Psoas muscle (tissue), 8 donors: Measurements from ENCODE around the gene PGLYRP2. TPM values are rescaled to one million over a fixed set of nuclear protein-coding genes. Genes with fewer than 3 reads are reported as not detected.

Experiments
- ATAC-seq, 4 donors: fragments of 200-7000 bp; cut with Tn5 transposase; one replicate each; pipeline ENCODE4 v1.9.1; 2020; ENCODE audit warnings: moderate library complexity in 3 of 4, mild to moderate bottlenecking in 2 of 4
- DNase-seq, 2 donors: peaks; one replicate each; pipeline ENCODE4 v3.0.0-alpha.2; 2020
- H3K27ac ChIP-seq: fragments of 200-600 bp; one replicate; pipeline ENCODE4 v1.8.0; 2022
- H3K27me3 ChIP-seq, 3 donors: fragments of 200-600 bp in 1 of 3; one replicate each; pipeline versions ENCODE4 v1.6.1 to v1.8.0; 2013 to 2022; ENCODE audit warnings: low read length in 2 of 3, mild to moderate bottlenecking in 2 of 3, moderate library complexity in 1 of 3; ENCODE audit not compliant: insufficient read depth in 3 of 3
- H3K36me3 ChIP-seq, 2 donors: fragments of 200-600 bp in 1 of 2; one replicate each; pipeline versions ENCODE4 v1.6.1 to v1.8.0; 2013 to 2022; ENCODE audit warnings: low read depth in 1 of 2, mild to moderate bottlenecking in 1 of 2, moderate library complexity in 1 of 2; ENCODE audit not compliant: insufficient read depth in 1 of 2
- H3K4me1 ChIP-seq: fragments of 200-600 bp; one replicate; pipeline ENCODE4 v1.8.0; 2022
- H3K4me3 ChIP-seq: fragments of 200-600 bp; one replicate; pipeline ENCODE4 v1.8.0; 2022; ENCODE audit warnings: mild to moderate bottlenecking
- H3K9me3 ChIP-seq: fragments of 200-600 bp; one replicate; pipeline ENCODE4 v1.8.0; 2022
- CTCF ChIP-seq: fragments of 200-600 bp; IDR thresholded peaks from one replicate; pipeline ENCODE4 v1.8.0; 2022; ENCODE audit warnings: antibody characterized with exemption
- WGBS, 3 donors: extraction: QIAGEN DNeasy Blood & Tissue Kit; methylation state at CpG; one replicate each; pipeline versions ENCODE4 v1.1.6 to v1.1.7; 2013; 5-methylcytosine and 5-hydroxymethylcytosine counted together
- intact Hi-C, 2 donors: fragments of 100-400 bp; cut with DNase I; formaldehyde crosslinking; loops; one replicate each; pipeline versions ENCODE4 v1.11.0 to v1.14.2; 2022
- polyA plus RNA-seq, 3 donors: library from polyadenylated mRNA; stranded (reverse); fragments of 200-250 nt; gene quantifications; one replicate each; pipeline ENCODE4 v1.2.3, GENCODE V29; 2013
- total RNA-seq, 4 donors: library from RNA; stranded (reverse); fragmentation: NEBNext Ultra II Directional in 2 of 4; extraction: Animal tissue kit (Norgen Biotek cat#: 25700) in 2 of 4; gene quantifications; one replicate each; pipeline versions ENCODE4 v1.2.1 to v1.2.4, GENCODE V29; 2021 to 2023
- donor health status: healthy with polysubstance abuse.
- donor health status: DM: no; HTN: no; CAD: no; lungs with moderate emphysema.
- donor health status: Bipolar disorder and iron deficiency.
- donor health status: healthy.
- donor health status: DM: yes; HTN: yes; CAD: no.
- donor health status: DM: no; HTN: no; CAD: no.
- donor health status: DM: no; HTN: no; CAD: no.
- donor health status: DM: yes; HTN: yes; CAD: no.

PGLYRP2 gene
- total and polyA plus RNA-seq, 7 donors = not detected

- no peaks in the 10 kb centered on the region for H3K27me3 ChIP-seq
- no peaks in the 10 kb centered on the region for H3K36me3 ChIP-seq
- DNase-seq (peak in 1 of 2 donors; percentile 39), ATAC-seq (no peak)
- H3K27ac ChIP-seq = no peak overlapping the region
- intact Hi-C loops = loop anchor here in 1 of 2 donors (10.0 kb wide), 1 partner anchor 181 kb away; no protein-coding TSS in a partner anchor
- no peak for TF ChIP-seq CTCF
- WGBS, 3 donors = 87 to 93% (median 88%) methylated on average over 9 to 10 of the region's 10 CpGs
- peaks cover 18% of the 10 kb centered on the region for H3K4me1 ChIP-seq
- H3K9me3 ChIP-seq = no peaks in the 10 kb centered on the region
- no peak overlapping the region for H3K4me3 ChIP-seq
Measured at GRCh38 chr19:15436012-15436825, 43.1 kb downstream of the PGLYRP2 start.

GRCh38 chr19:15433519-15434069 lies 45.7 kb downstream of the PGLYRP2 start:
- TF ChIP-seq CTCF = no peak
- 60 to 77% (median 71%) methylated on average over 8 of the region's 8 CpGs for WGBS, 3 donors
- H3K27me3 ChIP-seq = no peaks in the 10 kb centered on the region
- H3K4me1 ChIP-seq = peaks cover 31% of the 10 kb centered on the region
- H3K9me3 ChIP-seq = no peaks in the 10 kb centered on the region
- peak in 1 of 2 donors; percentile 33 for DNase-seq
- intact Hi-C loops = loop anchor here in 1 of 2 donors (10.0 kb wide), 1 partner anchor 179 kb away; no protein-coding TSS in a partner anchor
- peak overlapping the region; percentile 96 for H3K27ac ChIP-seq
- H3K36me3 ChIP-seq = peaks cover 0 to 13% of the 10 kb centered on the region in 2 donors
- H3K4me3 ChIP-seq = peak overlapping the region; percentile 83
- ATAC-seq = no peak

- H3K27me3 ChIP-seq = no peaks in the 10 kb centered on the region
- 1 to 2% (median 1%) methylated on average over 38 to 75 of the region's 75 CpGs for whole genome bisulfite sequencing, 3 donors
- H3K4me1 ChIP-seq = peaks cover 25% of the 10 kb centered on the region
- ATAC-seq (peak; percentile 91 to 97 (median 92)), DNase-seq (peak; percentile 95 to 97)
- no peaks in the 10 kb centered on the region for H3K9me3 ChIP-seq
- TF ChIP-seq CTCF = no peak
- intact Hi-C loops = loop anchor here in 1 of 2 donors (10.0 kb wide), 1 partner anchor 178 kb away; no protein-coding TSS in a partner anchor
- H3K36me3 ChIP-seq = peaks cover 0 to 20% of the 10 kb centered on the region in 2 donors
- peak overlapping the region; percentile 83 for H3K4me3 ChIP-seq
- H3K27ac ChIP-seq = peak overlapping the region; percentile 96
Measured at GRCh38 chr19:15432629-15433518, 46.4 kb downstream of the PGLYRP2 start.

- Histone ChIP-seq H3K27me3 (no peaks in the 10 kb centered on the region), H3K36me3 (peaks cover 0 to 29% of the 10 kb centered on the region in 2 donors), H3K27ac (peak overlapping the region; percentile 82), H3K9me3 (no peaks in the 10 kb centered on the region), H3K4me3 (peak overlapping the region; percentile 70), H3K4me1 (peaks cover 18% of the 10 kb centered on the region)
- intact Hi-C loops = loop anchor here in 1 of 2 donors (10.0 kb wide), 1 partner anchor 177 kb away; no protein-coding TSS in a partner anchor
- 0 to 1% (median 0%) methylated on average over 21 to 44 of the region's 44 CpGs for WGBS, 3 donors
- ATAC-seq (no peak), DNase-seq (no peak)
- TF ChIP-seq CTCF = no peak
Measured at GRCh38 chr19:15432018-15432494, 47.2 kb downstream of the PGLYRP2 start.
